Measurements from ENCODE around the gene TBC1D10B. TPM values are rescaled to one million over a fixed set of nuclear protein-coding genes. Genes with fewer than 3 reads are reported as not detected.

TBC1D10B gene
- polyA plus RNA-seq, 3 donors: 12.2 to 36.0 (median 13.8) TPM

DNA sequence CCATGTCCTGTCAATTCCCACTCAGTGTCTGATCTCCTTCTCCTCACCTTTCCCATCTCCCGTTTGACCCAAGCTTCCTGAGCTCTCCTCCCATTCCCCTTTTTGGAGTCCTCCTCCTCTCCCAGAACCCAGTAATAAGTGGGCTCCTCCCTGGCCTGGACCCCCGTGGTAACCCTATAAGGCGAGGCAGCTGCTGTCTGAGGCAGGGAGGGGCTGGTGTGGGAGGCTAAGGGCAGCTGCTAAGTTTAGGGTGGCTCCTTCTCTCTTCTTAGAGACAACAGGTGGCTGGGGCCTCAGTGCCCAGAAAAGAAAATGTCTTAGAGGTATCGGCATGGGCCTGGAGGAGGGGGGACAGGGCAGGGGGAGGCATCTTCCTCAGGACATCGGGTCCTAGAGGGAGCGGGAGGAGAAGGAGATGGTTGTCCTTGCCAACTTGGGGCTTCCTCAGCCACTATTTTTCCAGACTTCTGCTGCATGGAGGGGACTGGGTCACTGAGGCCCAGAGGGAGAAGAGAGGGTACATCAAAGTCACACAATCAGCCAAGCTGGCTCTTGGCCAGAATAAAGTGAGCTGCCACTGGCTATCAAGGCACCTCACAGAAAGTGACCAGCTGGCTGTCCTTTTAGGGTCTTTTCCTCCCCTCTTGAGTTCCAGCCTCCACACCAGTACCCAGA lies 1.9 kb upstream of the TBC1D10B start:
- no peak overlapping the region for H3K9ac ChIP-seq (ENCODE audit: insufficient read depth, low read length, poor library complexity, severe bottlenecking)
- no peaks in the 10 kb centered on the region for H3K27me3 ChIP-seq (ENCODE audit: control insufficient read depth in 2 of 2, insufficient read depth in 2 of 2, low read length in 2 of 2)
- peaks cover 19% of the 10 kb centered on the region for H4K20me1 ChIP-seq (ENCODE audit: insufficient read depth, low read length)
- H3K4me1 ChIP-seq (ENCODE audit: control insufficient read depth in 1 of 2, insufficient read depth in 2 of 2, low read length in 2 of 2): peaks cover 31 to 39% of the 10 kb centered on the region in 2 donors
- H2AFZ ChIP-seq (ENCODE audit: insufficient read depth, low read depth, low read length, poor library complexity, severe bottlenecking): peak overlapping the region; percentile 75
- peaks cover 0 to 5% (median 0%) of the 10 kb centered on the region in 7 donors for H3K9me3 Mint-ChIP-seq
- H3K27ac Mint-ChIP-seq: peak overlapping the region in 6 of 7 donors; percentile 25 to 98 (median 95)
- peaks cover 35% of the 10 kb centered on the region for H3K4me1 Mint-ChIP-seq
- TF ChIP-seq, protein P1, sequence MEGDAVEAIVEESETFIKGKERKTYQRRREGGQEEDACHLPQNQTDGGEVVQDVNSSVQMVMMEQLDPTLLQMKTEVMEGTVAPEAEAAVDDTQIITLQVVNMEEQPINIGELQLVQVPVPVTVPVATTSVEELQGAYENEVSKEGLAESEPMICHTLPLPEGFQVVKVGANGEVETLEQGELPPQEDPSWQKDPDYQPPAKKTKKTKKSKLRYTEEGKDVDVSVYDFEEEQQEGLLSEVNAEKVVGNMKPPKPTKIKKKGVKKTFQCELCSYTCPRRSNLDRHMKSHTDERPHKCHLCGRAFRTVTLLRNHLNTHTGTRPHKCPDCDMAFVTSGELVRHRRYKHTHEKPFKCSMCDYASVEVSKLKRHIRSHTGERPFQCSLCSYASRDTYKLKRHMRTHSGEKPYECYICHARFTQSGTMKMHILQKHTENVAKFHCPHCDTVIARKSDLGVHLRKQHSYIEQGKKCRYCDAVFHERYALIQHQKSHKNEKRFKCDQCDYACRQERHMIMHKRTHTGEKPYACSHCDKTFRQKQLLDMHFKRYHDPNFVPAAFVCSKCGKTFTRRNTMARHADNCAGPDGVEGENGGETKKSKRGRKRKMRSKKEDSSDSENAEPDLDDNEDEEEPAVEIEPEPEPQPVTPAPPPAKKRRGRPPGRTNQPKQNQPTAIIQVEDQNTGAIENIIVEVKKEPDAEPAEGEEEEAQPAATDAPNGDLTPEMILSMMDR (IDR thresholded peaks at IDR 0.05): no peak
- intact Hi-C loops (cut with micrococcal nuclease): loop anchor here (10.0 kb wide), 2 partner anchors 283 to 343 kb away; partner anchors contain the start of genes FBRS (in 1 of the 2) and PRR14 (in 1 of the 2)
- peaks cover 0 to 3% of the 10 kb centered on the region in 2 donors for H3K36me3 Mint-ChIP-seq
- H3K4me3 Mint-ChIP-seq: peak overlapping the region in 1 of 2 donors; percentile 31
- peak in 1 of 3 donors; percentile 5 for DNase-seq
- peaks cover 29% of the 10 kb centered on the region for H3K79me2 ChIP-seq (ENCODE audit: insufficient read depth, low read length)
- no peak overlapping the region for H3K4me2 ChIP-seq (replicated peaks; ENCODE audit: extremely low read depth, low read length, poor library complexity, severe bottlenecking)
- H3K27ac ChIP-seq (ENCODE audit: low read depth in 1 of 2, low read length in 2 of 2): peak overlapping the region in 1 of 2 donors; percentile 84
- peaks cover 0 to 6% (median 0%) of the 10 kb centered on the region in 3 donors for H3K27me3 Mint-ChIP-seq (ENCODE audit: low read depth in 3 of 3)
- no peaks in the 10 kb centered on the region for H3K9me3 ChIP-seq (replicated peaks in 1 of 2; ENCODE audit: control insufficient read depth in 1 of 2, insufficient read depth in 1 of 2, low read length in 2 of 2)
- 100% methylated on average over 1 of the region's 6 CpGs for WGBS (ENCODE audit: insufficient coverage)
- peaks cover 0 to 7% of the 10 kb centered on the region in 2 donors for H3K36me3 ChIP-seq (replicated peaks in 1 of 2; ENCODE audit: control insufficient read depth in 1 of 2, insufficient read depth in 2 of 2, low read length in 2 of 2)
- no peak overlapping the region for H3K4me3 ChIP-seq (replicated peaks in 1 of 3; ENCODE audit: low read depth in 2 of 3, low read length in 3 of 3)

DNA sequence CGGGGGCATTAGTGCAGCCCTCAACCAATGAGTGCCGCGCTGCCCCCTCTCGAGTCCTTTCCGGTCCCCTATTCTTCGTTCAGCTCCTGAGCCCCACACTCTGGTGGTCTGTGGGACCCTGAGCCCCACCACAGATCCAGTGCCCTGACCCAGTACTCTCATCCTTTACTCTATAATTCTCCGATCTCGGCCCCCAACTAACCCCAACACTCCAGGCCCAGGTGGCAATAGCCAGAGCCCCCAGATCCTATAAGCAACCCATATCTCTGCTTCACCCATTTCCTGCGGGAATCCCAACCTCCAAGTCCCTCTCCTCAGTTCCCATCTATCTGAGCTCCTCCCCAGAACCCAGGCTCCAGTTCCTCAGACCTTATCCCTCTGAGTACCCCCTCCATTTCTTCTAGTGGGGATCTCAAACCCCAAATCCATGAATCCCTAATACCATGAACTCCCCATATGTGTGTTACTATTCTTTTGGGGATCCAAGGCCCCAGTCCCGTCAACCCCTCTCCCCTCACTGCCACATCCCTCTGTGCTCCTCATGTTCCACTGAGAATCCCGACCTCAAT lies 1.0 kb upstream of the TBC1D10B start:
- Mint-ChIP-seq H3K4me3 (peak overlapping the region; percentile 74 to 89), H3K27me3 (ENCODE audit: low read depth in 3 of 3) (peaks cover 0 to 6% (median 0%) of the 10 kb centered on the region in 3 donors), H3K9me3 (peaks cover 0 to 6% (median 0%) of the 10 kb centered on the region in 7 donors), H3K36me3 (peaks cover 4 to 12% of the 10 kb centered on the region in 2 donors), H3K4me1 (peaks cover 41% of the 10 kb centered on the region), H3K27ac (peak overlapping the region; percentile 94 to 98 (median 96))
- peaks cover 4 to 13% of the 10 kb centered on the region in 2 donors for H3K36me3 ChIP-seq (replicated peaks in 1 of 2; ENCODE audit: control insufficient read depth in 1 of 2, insufficient read depth in 2 of 2, low read length in 2 of 2)
- intact Hi-C loops (cut with micrococcal nuclease): loop anchor here (2.0 to 10.0 kb wide), 4 partner anchors 17 to 343 kb away; partner anchors contain the start of genes CD2BP2 (in 1 of the 2), FBRS (in 1 of the 2) and PRR14 (in 1 of the 2)
- no peak for DNase-seq
- H3K9me3 ChIP-seq (replicated peaks in 1 of 2; ENCODE audit: control insufficient read depth in 1 of 2, insufficient read depth in 1 of 2, low read length in 2 of 2): no peaks in the 10 kb centered on the region
- TF ChIP-seq, protein P1 (IDR thresholded peaks at IDR 0.05): no peak
- peaks cover 27 to 40% of the 10 kb centered on the region in 2 donors for H3K4me1 ChIP-seq (ENCODE audit: control insufficient read depth in 1 of 2, insufficient read depth in 2 of 2, low read length in 2 of 2)
- H3K9ac ChIP-seq (ENCODE audit: insufficient read depth, low read length, poor library complexity, severe bottlenecking): peak overlapping the region; percentile 41
- H3K4me2 ChIP-seq (replicated peaks; ENCODE audit: extremely low read depth, low read length, poor library complexity, severe bottlenecking): peak overlapping the region; percentile 81
- H3K27me3 ChIP-seq (ENCODE audit: control insufficient read depth in 2 of 2, insufficient read depth in 2 of 2, low read length in 2 of 2): no peaks in the 10 kb centered on the region
- H3K27ac ChIP-seq (ENCODE audit: low read depth in 1 of 2, low read length in 2 of 2): peak overlapping the region; percentile 84 to 88
- H3K79me2 ChIP-seq (ENCODE audit: insufficient read depth, low read length): peaks cover 38% of the 10 kb centered on the region
- WGBS (ENCODE audit: insufficient coverage): 23% methylated on average over 11 of the region's 11 CpGs
- peak overlapping the region; percentile 75 for H2AFZ ChIP-seq (ENCODE audit: insufficient read depth, low read depth, low read length, poor library complexity, severe bottlenecking)
- peaks cover 28% of the 10 kb centered on the region for H4K20me1 ChIP-seq (ENCODE audit: insufficient read depth, low read length)
- peak overlapping the region; percentile 34 to 72 (median 36) for H3K4me3 ChIP-seq (replicated peaks in 1 of 3; ENCODE audit: low read depth in 2 of 3, low read length in 3 of 3)
